GM12873 (cell line): ENCODE results near the gene PCSK6.

Experiments used
- TF ChIP-seq, protein P1 (sequence below): IDR thresholded peaks from 2 replicates; pipeline ENCODE4 v1.5.1; 2012; ENCODE audit warnings: low read depth, mild to moderate bottlenecking, moderate library complexity, low read length, control low read depth; ENCODE audit not compliant: insufficient read depth; ENCODE audit errors: missing control alignments

Gene PCSK6

DNA sequence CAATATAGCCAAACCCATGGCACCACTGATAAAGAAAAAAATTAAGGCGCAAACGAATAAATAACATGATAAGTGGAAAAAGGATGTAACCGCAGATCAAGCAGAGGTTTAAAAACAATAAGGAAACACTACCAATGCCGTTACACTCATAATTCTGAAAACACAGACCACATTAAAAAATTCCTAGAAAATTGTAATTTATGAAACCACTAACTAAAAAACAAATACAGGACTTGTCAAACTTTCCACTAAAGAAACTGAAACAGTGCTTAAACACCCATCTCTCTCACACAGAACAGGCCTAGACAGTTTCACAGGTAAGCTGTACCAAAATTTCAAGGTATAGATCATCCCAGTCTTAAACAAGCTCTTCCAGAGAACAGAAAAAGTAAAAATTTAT lies 28.4 kb downstream of the PCSK6 start:
- TF ChIP-seq, protein P1, sequence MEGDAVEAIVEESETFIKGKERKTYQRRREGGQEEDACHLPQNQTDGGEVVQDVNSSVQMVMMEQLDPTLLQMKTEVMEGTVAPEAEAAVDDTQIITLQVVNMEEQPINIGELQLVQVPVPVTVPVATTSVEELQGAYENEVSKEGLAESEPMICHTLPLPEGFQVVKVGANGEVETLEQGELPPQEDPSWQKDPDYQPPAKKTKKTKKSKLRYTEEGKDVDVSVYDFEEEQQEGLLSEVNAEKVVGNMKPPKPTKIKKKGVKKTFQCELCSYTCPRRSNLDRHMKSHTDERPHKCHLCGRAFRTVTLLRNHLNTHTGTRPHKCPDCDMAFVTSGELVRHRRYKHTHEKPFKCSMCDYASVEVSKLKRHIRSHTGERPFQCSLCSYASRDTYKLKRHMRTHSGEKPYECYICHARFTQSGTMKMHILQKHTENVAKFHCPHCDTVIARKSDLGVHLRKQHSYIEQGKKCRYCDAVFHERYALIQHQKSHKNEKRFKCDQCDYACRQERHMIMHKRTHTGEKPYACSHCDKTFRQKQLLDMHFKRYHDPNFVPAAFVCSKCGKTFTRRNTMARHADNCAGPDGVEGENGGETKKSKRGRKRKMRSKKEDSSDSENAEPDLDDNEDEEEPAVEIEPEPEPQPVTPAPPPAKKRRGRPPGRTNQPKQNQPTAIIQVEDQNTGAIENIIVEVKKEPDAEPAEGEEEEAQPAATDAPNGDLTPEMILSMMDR, result no peak

DNA sequence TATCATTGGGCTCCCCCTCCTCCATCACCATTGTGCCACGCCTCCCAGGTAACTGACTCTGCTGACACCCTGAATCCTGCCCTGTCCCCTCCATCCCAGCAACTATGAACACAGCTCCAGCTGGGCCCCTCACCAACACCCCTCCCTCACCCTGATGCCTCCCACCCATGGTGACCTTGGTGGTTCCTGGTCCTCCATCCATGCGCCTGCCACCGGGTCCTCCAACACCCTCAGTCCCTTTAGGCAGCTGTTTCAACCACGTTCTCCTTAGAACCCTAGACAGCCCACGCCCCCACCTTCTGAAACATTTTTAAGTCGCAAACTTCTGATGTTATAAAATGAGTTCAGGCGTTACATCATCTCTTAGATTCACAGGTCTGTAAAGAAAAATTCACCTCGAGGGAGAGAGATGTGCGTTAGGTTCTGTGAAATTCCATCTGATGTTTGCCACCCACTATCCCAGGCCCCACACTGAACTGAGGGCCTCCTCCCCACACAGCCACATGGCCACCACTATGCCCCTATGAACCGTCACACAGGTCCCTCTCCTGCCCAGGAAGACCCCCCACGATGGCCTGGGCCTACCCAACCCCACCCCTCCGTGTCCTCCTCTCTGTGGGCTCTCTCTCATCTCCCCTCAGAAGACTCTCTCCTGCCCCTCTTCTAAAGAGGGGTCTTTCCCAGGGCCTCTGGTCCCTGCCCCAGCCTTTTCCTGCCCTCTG lies 29.8 kb downstream of the PCSK6 start:
- TF ChIP-seq, protein P1, result no peak

- TF ChIP-seq, protein P1, result no peak
Observed at GRCh38 chr15:101458908-101459578, 30.5 kb downstream of the PCSK6 start.

DNA sequence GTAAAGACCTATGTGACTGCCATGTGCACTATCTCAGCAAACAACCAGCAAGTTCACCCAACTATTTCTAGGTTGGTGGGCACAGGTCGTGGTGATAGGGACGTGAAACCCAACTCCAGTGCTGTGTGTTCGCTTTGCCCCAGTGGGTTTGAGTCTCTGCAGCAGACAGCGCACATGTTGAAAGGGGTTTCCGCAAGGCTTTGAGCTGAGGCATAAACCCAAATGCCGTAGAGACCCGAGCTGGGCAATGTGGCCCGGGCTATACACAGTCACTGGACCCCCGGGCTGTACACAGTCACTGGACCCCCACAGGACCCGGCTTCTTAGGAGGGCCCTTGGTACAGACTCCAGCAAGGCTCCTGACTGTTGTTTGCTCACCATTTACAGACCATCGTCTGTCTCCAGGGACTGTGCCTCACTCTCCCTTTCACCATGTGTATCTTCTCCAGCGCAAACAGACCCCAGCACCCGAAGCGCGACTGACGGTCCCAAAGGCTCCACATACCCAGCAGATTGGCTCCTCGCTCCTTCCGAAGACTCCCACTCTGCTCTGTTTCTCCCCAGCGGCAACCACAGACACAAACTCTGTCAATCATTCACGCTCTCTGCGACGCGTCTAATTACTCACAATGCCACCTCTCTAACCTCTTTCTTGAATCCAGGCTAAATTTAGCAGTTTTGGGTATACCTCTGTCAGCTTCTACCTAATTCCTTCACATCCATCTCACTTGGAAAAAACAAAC lies 31.2 kb downstream of the PCSK6 start:
- TF ChIP-seq, protein P1, result no peak

GRCh38 chr15:101457696-101458095 lies 31.8 kb downstream of the PCSK6 start:
- TF ChIP-seq, protein P1, result no peak

DNA sequence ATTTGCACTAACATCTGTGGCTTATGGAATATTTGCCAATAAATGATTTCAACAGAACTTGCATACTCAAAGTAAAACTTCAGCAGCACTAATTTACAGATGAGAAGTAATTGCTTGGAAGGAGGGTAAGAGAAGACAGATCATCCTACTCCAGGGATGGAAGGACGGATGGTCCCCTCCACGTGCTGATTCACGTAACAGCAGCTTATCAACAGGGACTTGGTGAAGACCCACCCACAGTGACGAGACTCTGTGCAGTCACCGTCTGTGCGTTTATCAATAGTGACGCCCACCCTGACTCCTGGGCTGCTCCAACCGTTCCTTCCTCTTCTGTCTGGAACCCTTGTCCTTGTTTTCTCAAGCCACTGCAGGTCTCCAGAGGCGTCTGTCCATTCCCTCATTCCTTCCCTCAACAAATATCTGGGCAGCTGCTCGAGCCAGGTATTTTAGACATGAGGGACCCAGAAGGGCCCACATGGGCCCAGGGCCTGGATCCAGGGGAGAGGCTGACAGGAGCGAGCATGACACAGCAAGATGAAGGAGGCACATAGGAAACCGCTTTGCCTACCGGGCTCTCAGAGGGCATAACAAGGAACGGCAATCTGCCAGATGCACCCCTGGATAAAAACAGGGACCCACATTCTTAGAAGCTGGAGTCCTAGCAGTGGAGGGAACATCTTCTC lies 33.3 kb downstream of the PCSK6 start:
- TF ChIP-seq, protein P1, result no peak
